A673 (cell line): ENCODE data around the gene FBXW8. TPM values are rescaled to one million over a fixed set of nuclear protein-coding genes. Genes with fewer than 3 reads are reported as not detected.

Experiments
- BruUV-seq: library from RNA; stranded (reverse); fragments of 400-500 nt; replicated peaks from 2 replicates; lab custom pipeline; 2021; lab: Mats Ljungman, UMichigan
- CTCF ChIA-PET: fragments of 300-600 bp; sonication (Branson Sonifier 250); formaldehyde crosslinking; loops from one replicate; lab custom pipeline; 2022; ENCODE audit warnings: antibody characterized with exemption; lab: Charles Lee
- POLR2A ChIA-PET: fragments of 300-600 bp; sonication (Branson Sonifier 250); formaldehyde crosslinking; loops from one replicate; lab custom pipeline; 2022; ENCODE audit warnings: antibody characterized with exemption; ENCODE audit not compliant: low non-redundant PET; lab: Charles Lee
- DNase-seq: peaks from one replicate; pipeline ENCODE4 v3.0.0-alpha.2; 2015; ENCODE audit warnings: low spot score
- H3K27ac ChIP-seq: fragments of 200-600 bp; sonication (generic); 2 replicates; pipeline ENCODE4 v1.5.1; 2016; ENCODE audit warnings: mixed run types, low read depth, mild to moderate bottlenecking, mixed read lengths, antibody characterized with exemption, low read length; ENCODE audit not compliant: poor library complexity, severe bottlenecking
- H3K27me3 ChIP-seq: fragments of 200-600 bp; sonication (generic); replicated peaks from 2 replicates; pipeline ENCODE4 v1.6.1; 2017; ENCODE audit warnings: mixed run types, low read depth, mild to moderate bottlenecking, mixed read lengths, antibody characterized with exemption, low read length; ENCODE audit not compliant: insufficient read depth, poor library complexity
- H3K36me3 ChIP-seq: fragments of 200-600 bp; sonication (generic); 2 replicates; pipeline ENCODE4 v1.6.1; 2016; ENCODE audit warnings: mixed run types, mild to moderate bottlenecking, mixed read lengths, antibody characterized with exemption, low read length; ENCODE audit not compliant: insufficient read depth, poor library complexity, severe bottlenecking
- H3K4me1 ChIP-seq: fragments of 200-600 bp; sonication (generic); 2 replicates; pipeline ENCODE4 v1.6.1; 2017; ENCODE audit warnings: mixed run types, mild to moderate bottlenecking, mixed read lengths, antibody characterized with exemption, low read length; ENCODE audit not compliant: insufficient read depth, poor library complexity, severe bottlenecking
- H3K4me3 ChIP-seq: fragments of 200-600 bp; sonication (generic); 2 replicates; pipeline ENCODE4 v1.5.1; 2016; ENCODE audit warnings: low read depth, mixed run types, mild to moderate bottlenecking, mixed read lengths, low read length; ENCODE audit not compliant: poor library complexity, severe bottlenecking
- H3K9me3 ChIP-seq: fragments of 200-600 bp; sonication (generic); 2 replicates; pipeline ENCODE4 v1.6.1; 2016; ENCODE audit warnings: mixed run types, low read depth, mild to moderate bottlenecking, mixed read lengths, antibody characterized with exemption, low read length; ENCODE audit not compliant: poor library complexity, severe bottlenecking
- CTCF ChIP-seq: fragments of 300-800, 200-600 bp; sonication (generic); conservative IDR thresholded peaks from 2 replicates; pipeline ENCODE4 v1.5.1; 2017; ENCODE audit warnings: low read depth, mild to moderate bottlenecking, antibody characterized with exemption, low read length, moderate library complexity, mixed read lengths
- EZH2 ChIP-seq: fragments of 200-600 bp; sonication (generic); IDR thresholded peaks from 2 replicates; pipeline ENCODE4 v1.6.1; 2017; ENCODE audit warnings: borderline replicate concordance, low read depth, mild to moderate bottlenecking, mixed read lengths, antibody characterized with exemption, low read length; ENCODE audit not compliant: poor library complexity, severe bottlenecking
- intact Hi-C: fragments of 100-400 bp; cut with micrococcal nuclease; formaldehyde crosslinking; loops from one replicate; pipeline ENCODE4 v1.10.0; 2022; ENCODE audit not compliant: unreplicated experiment
- total RNA-seq: library from RNA; stranded (reverse); gene quantifications from 2 replicates; pipeline ENCODE4 v1.2.3, GENCODE V29; 2021

Gene FBXW8
- total RNA-seq, 1 experiment from 2014 or later, result 14.8 TPM

- CTCF ChIA-PET, result no interaction called here
- no TSS peak for BruUV-seq
- Histone ChIP-seq H3K36me3 (no peaks in the 10 kb centered on the region), H3K9me3 (no peaks in the 10 kb centered on the region), H3K4me3 (no peak overlapping the region), H3K27ac (no peak overlapping the region), H3K4me1 (no peaks in the 10 kb centered on the region), H3K27me3 (peaks cover 10% of the 10 kb centered on the region)
- POLR2A ChIA-PET, result no interaction called here
- intact Hi-C loops, result no loop called here
- TF ChIP-seq EZH2 (no peak), CTCF (no peak)
- DNase-seq, result no peak
Measured at GRCh38 chr12:116901612-116902011, 9.1 kb upstream of the FBXW8 start.

- H3K4me3 ChIP-seq, result no peak overlapping the region
- H3K9me3 ChIP-seq, result no peaks in the 10 kb centered on the region
- no peaks in the 10 kb centered on the region for H3K4me1 ChIP-seq
- intact Hi-C loops, result no loop called here
- H3K27ac ChIP-seq, result no peak overlapping the region
- H3K36me3 ChIP-seq, result no peaks in the 10 kb centered on the region
- DNase-seq, result no peak
- CTCF ChIA-PET, result no interaction called here
- no TSS peak for BruUV-seq
- peaks cover 10% of the 10 kb centered on the region for H3K27me3 ChIP-seq
- TF ChIP-seq EZH2 (no peak), CTCF (no peak)
- POLR2A ChIA-PET, result no interaction called here
Measured at GRCh38 chr12:116903818-116904217, 6.9 kb upstream of the FBXW8 start.

- CTCF ChIA-PET, result no interaction called here
- H3K27ac ChIP-seq, result no peak overlapping the region
- intact Hi-C loops, result no loop called here
- no peaks in the 10 kb centered on the region for H3K36me3 ChIP-seq
- DNase-seq, result no peak
- POLR2A ChIA-PET, result no interaction called here
- H3K4me3 ChIP-seq, result no peak overlapping the region
- TF ChIP-seq CTCF (no peak), EZH2 (no peak)
- no TSS peak for BruUV-seq
- H3K27me3 ChIP-seq, result no peaks in the 10 kb centered on the region
- no peaks in the 10 kb centered on the region for H3K4me1 ChIP-seq
- H3K9me3 ChIP-seq, result no peaks in the 10 kb centered on the region
Measured at GRCh38 chr12:116906285-116906684, 4.5 kb upstream of the FBXW8 start.
